ENCODE measurements around the gene LHX5.

The LHX5 gene

GRCh38 chr12:113438523-113439300, 33.0 kb downstream of the LHX5 start:
- no peak for DNase-seq

GRCh38 chr12:113437729-113438100, 34.0 kb downstream of the LHX5 start:
- no peak for DNase-seq

GRCh38 chr12:113436993-113437728, 34.5 kb downstream of the LHX5 start:
- DNase-seq: no peak

- no peak for DNase-seq
These were observed 35.1 kb downstream of the LHX5 start for GRCh38 chr12:113436586-113436985.

GRCh38 chr12:113435367-113435766, 36.3 kb downstream of the LHX5 start:
- DNase-seq: no peak

- no peak for DNase-seq
These were observed 38.7 kb downstream of the LHX5 start for GRCh38 chr12:113432986-113433385.

GRCh38 chr12:113428482-113428881, 43.2 kb downstream of the LHX5 start:
- DNase-seq: no peak

GRCh38 chr12:113427882-113428281, 43.8 kb downstream of the LHX5 start:
- no peak for DNase-seq

GRCh38 chr12:113425960-113426453, 45.7 kb downstream of the LHX5 start:
- DNase-seq: no peak

GRCh38 chr12:113424915-113425823, 46.5 kb downstream of the LHX5 start:
- peak; percentile 62 for DNase-seq

GRCh38 chr12:113424456-113424855, 47.2 kb downstream of the LHX5 start:
- DNase-seq: no peak

- no peak for DNase-seq
These were observed 48.6 kb downstream of the LHX5 start for GRCh38 chr12:113422886-113423669.

GRCh38 chr12:113422030-113422885, 49.4 kb downstream of the LHX5 start, which contains the start of gene SDSL:
Gene SDSL (plus strand): TSS chr12:113422380. CDS start chr12:113427983, 5,603 bp downstream.
- DNase-seq: peak; percentile 67

GRCh38 chr12:113420996-113421595, 50.6 kb downstream of the LHX5 start:
- no peak for DNase-seq

- no peak for DNase-seq
These were observed 53.3 kb downstream of the LHX5 start for GRCh38 chr12:113418213-113418879.

- DNase-seq: no peak
These were observed 55.4 kb downstream of the LHX5 start for GRCh38 chr12:113416091-113416754.

- DNase-seq: no peak
These were observed 57.1 kb downstream of the LHX5 start for GRCh38 chr12:113414519-113415038.

GRCh38 chr12:113413488-113413939, 58.2 kb downstream of the LHX5 start:
- no peak for DNase-seq

Measured in eye (tissue), 1 donor.